Measurements from ENCODE around the gene DSCAM. TPM values are rescaled to one million over a fixed set of nuclear protein-coding genes. Genes with fewer than 3 reads are reported as not detected.

The DSCAM gene, protein sequence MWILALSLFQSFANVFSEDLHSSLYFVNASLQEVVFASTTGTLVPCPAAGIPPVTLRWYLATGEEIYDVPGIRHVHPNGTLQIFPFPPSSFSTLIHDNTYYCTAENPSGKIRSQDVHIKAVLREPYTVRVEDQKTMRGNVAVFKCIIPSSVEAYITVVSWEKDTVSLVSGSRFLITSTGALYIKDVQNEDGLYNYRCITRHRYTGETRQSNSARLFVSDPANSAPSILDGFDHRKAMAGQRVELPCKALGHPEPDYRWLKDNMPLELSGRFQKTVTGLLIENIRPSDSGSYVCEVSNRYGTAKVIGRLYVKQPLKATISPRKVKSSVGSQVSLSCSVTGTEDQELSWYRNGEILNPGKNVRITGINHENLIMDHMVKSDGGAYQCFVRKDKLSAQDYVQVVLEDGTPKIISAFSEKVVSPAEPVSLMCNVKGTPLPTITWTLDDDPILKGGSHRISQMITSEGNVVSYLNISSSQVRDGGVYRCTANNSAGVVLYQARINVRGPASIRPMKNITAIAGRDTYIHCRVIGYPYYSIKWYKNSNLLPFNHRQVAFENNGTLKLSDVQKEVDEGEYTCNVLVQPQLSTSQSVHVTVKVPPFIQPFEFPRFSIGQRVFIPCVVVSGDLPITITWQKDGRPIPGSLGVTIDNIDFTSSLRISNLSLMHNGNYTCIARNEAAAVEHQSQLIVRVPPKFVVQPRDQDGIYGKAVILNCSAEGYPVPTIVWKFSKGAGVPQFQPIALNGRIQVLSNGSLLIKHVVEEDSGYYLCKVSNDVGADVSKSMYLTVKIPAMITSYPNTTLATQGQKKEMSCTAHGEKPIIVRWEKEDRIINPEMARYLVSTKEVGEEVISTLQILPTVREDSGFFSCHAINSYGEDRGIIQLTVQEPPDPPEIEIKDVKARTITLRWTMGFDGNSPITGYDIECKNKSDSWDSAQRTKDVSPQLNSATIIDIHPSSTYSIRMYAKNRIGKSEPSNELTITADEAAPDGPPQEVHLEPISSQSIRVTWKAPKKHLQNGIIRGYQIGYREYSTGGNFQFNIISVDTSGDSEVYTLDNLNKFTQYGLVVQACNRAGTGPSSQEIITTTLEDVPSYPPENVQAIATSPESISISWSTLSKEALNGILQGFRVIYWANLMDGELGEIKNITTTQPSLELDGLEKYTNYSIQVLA (N-terminal part only)
- not detected in 2 replicates for total RNA-seq (2014; rRNA removed; shearing (Covaris generic))

DNA sequence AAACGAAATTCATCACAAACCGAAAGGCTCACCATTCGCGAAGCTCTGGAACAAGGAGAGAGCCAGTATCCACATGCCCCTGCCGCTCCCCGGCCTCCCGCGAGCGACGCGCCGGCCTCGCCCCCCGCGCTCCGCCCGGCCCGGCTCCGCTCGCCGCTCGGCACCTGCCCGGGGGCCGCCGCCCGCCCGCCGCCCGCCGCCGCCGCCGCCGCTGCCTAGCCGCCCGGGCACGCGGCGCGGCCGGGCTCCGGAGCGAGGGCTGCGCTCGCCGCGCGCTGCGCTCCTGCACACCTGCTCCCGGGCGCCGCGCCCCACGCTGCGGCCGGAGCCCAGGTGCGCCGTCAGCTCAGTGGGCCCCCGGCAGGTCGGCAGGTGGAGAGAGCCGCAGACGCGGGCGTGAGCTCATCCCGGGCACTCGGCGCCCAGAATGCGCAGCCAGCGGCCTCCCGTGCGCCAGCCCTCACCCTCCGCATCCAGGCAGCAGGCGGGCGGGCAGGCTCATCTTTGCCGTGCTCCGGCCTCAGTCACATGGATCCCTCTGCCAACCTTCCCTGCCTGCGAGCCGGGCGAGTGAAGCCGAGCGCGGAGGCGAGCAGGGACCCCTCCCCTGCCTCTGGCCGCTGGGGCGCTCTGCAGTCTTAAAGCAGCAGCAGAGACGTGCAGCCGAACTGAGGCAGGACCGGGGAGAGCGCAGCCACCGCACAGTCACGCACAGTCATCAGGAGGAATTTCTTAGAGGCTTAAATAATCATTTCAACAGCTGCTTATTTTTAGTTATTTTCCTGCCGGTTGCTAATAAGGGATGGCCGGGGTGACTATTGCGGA, at the start of gene DSCAM:
TSS of gene DSCAM (minus strand) at position 572 of the 825 bp plus-strand sequence. CDS start at position 75, 497 bp downstream.

Small RNA genes lying within 50 kb of the gene (small RNA-seq; reads per million reads assigned to genes)
- not detected for gene MIR4760
- gene RF00432, result not detected

Measured in A375 (cell line).